Stimulated activated CD8-positive, alpha-beta memory T cell treated with anti-CD3 and anti-CD28 coated beads, Interleukin-2, amount 100 ng/mL, for 48 hours (primary cell): ENCODE data around the gene FAM193B.

Experiments used
- DNase-seq, 2 donors: peaks; one replicate each; pipeline ENCODE4 v3.0.0-alpha.2; 2020; ENCODE audit warnings: low read depth in 2 of 2

Gene FAM193B

GRCh38 chr5:177500685-177501522, 53.5 kb downstream of the FAM193B start:
- peak; percentile 77 to 87 for DNase-seq

- no peak for DNase-seq
Observed at GRCh38 chr5:177499842-177500241, 54.5 kb downstream of the FAM193B start.

GRCh38 chr5:177498013-177498787, 56.2 kb downstream of the FAM193B start:
- DNase-seq, result peak in 1 of 2 donors; percentile 33

GRCh38 chr5:177497292-177498012, 56.9 kb downstream of the FAM193B start, which contains the start of gene PDLIM7:
PDLIM7 (minus strand) TSS chr5:177497604; CDS start chr5:177496512, 1,092 bp downstream.
- DNase-seq, result peak; percentile 93 to 94

GRCh38 chr5:177496727-177497291, 57.6 kb downstream of the FAM193B start:
- DNase-seq, result peak in 1 of 2 donors; percentile 33

- DNase-seq, result no peak
Observed at GRCh38 chr5:177496070-177496726, 58.2 kb downstream of the FAM193B start.

- DNase-seq, result no peak
Observed at GRCh38 chr5:177495243-177496060, 58.9 kb downstream of the FAM193B start.

GRCh38 chr5:177494346-177495195, 59.8 kb downstream of the FAM193B start:
- no peak for DNase-seq

- no peak for DNase-seq
Observed at GRCh38 chr5:177493795-177494345, 60.5 kb downstream of the FAM193B start.

GRCh38 chr5:177492841-177493240, 61.5 kb downstream of the FAM193B start:
- no peak for DNase-seq

GRCh38 chr5:177491983-177492746, 62.2 kb downstream of the FAM193B start:
- DNase-seq, result no peak

- peak in 1 of 2 donors; percentile 36 for DNase-seq
Observed at GRCh38 chr5:177491429-177491945, 62.9 kb downstream of the FAM193B start.

GRCh38 chr5:177490992-177491391, 63.4 kb downstream of the FAM193B start:
- DNase-seq, result no peak

GRCh38 chr5:177490311-177490991, 63.9 kb downstream of the FAM193B start:
- DNase-seq, result no peak

GRCh38 chr5:177489119-177489716, 65.1 kb downstream of the FAM193B start:
- DNase-seq, result no peak

GRCh38 chr5:177487975-177488374, 66.4 kb downstream of the FAM193B start:
- no peak for DNase-seq

GRCh38 chr5:177487144-177487543, 67.2 kb downstream of the FAM193B start:
- no peak for DNase-seq
